WERI-Rb-1 (cell line): ENCODE measurements around the gene SLC15A2.

Experiments
- DNase-seq: peaks from one replicate; pipeline ENCODE4 v3.0.0-alpha.2; 2020
- H3K27ac ChIP-seq: fragments of 250-450 bp; sonication (Bioruptor Pico); 2 replicates; pipeline ENCODE4 v1.5.1; 2020; ENCODE audit warnings: mild to moderate bottlenecking, moderate library complexity
- H3K27me3 ChIP-seq: fragments of 250-450 bp; sonication (Bioruptor Pico); 2 replicates; pipeline ENCODE4 v1.5.1; 2021; ENCODE audit warnings: mild to moderate bottlenecking, low read depth, moderate library complexity; ENCODE audit not compliant: insufficient read depth, severe bottlenecking
- H3K36me3 ChIP-seq: fragments of 250-450 bp; sonication (Bioruptor Pico); 2 replicates; pipeline ENCODE4 v1.5.1; 2020; ENCODE audit warnings: mild to moderate bottlenecking, moderate library complexity
- H3K4me3 ChIP-seq: 2 replicates; pipeline ENCODE4 v1.5.1; 2011; ENCODE audit warnings: low read depth, mild to moderate bottlenecking, control low read depth, low read length
- H3K9me3 ChIP-seq: fragments of 250-450 bp; sonication (Bioruptor Pico); 2 replicates; pipeline ENCODE4 v1.5.1; 2021; ENCODE audit warnings: mild to moderate bottlenecking, moderate library complexity; ENCODE audit not compliant: severe bottlenecking
- TF ChIP-seq, protein P1 (sequence below): IDR thresholded peaks from 2 replicates; pipeline ENCODE4 v1.5.1; 2011; ENCODE audit warnings: low read depth, mild to moderate bottlenecking, control low read depth, inconsistent platforms, low read length

SLC15A2 gene

DNA sequence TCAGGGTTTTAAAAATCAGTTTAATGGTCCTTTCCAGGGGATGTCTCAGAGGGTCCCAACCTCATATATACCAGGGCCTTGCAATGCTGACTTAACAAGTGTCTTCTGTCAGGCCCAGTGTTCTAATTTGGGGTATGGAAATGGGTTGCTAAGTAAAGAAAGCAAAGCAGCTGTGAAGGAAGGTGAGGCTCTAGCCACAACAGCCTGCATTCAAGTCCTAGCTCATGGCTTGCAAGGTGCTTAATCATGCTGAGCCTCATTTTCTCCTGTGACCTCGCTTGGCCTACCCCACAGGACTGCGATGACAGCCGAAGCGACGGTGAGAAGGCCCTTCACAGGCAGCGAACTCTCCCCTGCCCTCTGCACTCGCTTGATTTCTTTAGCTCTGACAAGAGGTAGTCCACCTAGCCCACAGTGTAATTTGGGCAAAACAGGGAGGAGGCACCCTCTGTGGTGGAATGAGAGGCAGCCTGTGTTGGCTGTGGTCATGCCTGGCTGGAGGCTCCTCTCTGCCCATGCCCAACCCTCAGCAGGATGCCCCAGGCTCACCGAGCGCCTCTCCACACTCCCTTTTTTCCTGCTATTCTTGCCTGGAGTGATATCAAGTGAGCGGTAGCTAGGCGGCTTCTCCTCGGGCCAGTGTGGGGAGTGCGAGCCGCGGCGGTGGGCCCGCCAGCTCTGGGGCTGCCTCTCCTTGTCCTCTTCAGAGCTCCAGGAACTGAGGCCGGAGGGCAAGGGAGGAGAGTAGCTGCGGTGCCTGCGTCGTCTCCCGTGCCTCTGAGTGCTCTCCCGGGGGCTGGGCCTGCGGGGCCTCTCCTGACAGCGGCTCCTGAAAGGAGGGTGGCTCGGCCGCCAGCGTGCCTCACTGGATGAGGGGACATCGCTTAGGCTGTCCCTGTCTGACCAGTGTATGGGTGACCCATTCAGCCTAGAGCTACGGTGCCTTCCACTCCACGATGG, 98.7 kb downstream of the SLC15A2 start:
- Histone ChIP-seq H3K4me3 (no peak overlapping the region), H3K27me3 (no peaks in the 10 kb centered on the region), H3K9me3 (no peaks in the 10 kb centered on the region), H3K27ac (no peak overlapping the region), H3K36me3 (no peaks in the 10 kb centered on the region)
- peak; percentile 15 for DNase-seq
- TF ChIP-seq, protein P1, sequence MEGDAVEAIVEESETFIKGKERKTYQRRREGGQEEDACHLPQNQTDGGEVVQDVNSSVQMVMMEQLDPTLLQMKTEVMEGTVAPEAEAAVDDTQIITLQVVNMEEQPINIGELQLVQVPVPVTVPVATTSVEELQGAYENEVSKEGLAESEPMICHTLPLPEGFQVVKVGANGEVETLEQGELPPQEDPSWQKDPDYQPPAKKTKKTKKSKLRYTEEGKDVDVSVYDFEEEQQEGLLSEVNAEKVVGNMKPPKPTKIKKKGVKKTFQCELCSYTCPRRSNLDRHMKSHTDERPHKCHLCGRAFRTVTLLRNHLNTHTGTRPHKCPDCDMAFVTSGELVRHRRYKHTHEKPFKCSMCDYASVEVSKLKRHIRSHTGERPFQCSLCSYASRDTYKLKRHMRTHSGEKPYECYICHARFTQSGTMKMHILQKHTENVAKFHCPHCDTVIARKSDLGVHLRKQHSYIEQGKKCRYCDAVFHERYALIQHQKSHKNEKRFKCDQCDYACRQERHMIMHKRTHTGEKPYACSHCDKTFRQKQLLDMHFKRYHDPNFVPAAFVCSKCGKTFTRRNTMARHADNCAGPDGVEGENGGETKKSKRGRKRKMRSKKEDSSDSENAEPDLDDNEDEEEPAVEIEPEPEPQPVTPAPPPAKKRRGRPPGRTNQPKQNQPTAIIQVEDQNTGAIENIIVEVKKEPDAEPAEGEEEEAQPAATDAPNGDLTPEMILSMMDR = no peak
